GM18909 (cell line): ENCODE measurements around the gene NYAP1.

ENCODE experiments used
- ATAC-seq: cut with Tn5 transposase; IDR thresholded peaks from one replicate; pipeline ENCODE4 v1.9.1; 2021; ENCODE audit warnings: mild to moderate bottlenecking; ENCODE audit not compliant: unreplicated experiment, poor library complexity

The NYAP1 gene

GRCh38 chr7:100456562-100456961, 27.2 kb upstream of the NYAP1 start:
- ATAC-seq, result no peak

- no peak for ATAC-seq
Measured at GRCh38 chr7:100457033-100457432, 26.7 kb upstream of the NYAP1 start.

- ATAC-seq, result no peak
Measured at GRCh38 chr7:100464210-100464660, 19.5 kb upstream of the NYAP1 start, which contains the start of gene SPACDR. TSS of gene SPACDR (minus strand) at chr7:100464260. CDS start at chr7:100464025, 235 bp downstream.

- no peak for ATAC-seq
Measured at GRCh38 chr7:100464791-100465190, 18.9 kb upstream of the NYAP1 start.

DNA sequence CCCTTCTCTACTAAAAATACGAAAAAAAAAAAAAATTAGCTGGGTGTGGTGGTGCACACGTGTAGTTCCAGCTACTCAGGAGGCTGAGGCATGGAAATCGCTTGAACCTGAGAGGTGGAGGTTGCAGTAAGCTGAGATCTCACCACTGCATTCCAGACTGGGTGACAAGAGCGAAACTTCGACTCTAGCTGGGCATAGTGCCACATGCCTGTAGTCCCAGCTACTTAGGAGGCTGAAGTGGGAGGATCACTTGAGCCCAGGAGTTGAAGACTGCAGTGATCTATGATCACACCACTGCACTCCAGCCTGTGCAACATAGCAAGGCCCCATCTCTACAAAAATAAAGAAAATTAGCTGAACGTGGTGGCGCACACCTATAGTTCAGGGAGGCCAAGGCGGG, 18.4 kb upstream of the NYAP1 start:
- no peak for ATAC-seq

DNA sequence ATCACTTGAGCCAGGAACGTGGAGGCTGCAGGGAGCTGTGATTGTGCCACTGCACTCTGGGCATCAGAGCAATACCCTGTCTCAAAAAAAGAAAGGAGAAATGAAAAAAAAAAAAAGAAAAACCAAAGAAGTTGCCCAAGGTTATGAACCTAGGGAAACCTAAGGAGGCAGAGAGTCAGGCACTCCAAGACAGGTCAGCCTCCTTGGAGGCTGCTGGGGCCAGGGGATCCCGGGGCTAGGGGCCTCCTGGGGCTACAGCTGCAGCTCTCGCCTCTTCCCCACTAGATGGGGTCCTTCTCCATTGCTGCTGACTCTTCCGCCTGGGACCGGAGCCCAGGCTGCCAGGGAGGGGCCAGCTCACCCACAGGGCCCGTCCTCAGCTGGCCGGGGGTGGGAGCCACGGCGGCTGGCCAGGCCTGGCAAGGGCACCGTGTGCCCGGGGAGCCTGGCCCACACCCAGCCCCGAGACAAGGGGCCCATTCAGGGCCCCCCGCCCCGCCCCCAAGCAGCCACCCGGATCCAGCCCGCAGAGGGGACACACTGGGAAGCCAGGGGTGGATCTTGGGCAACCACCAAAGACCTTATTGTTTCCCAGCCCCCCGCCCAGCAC, 17.9 kb upstream of the NYAP1 start:
- ATAC-seq, result no peak

- no peak for ATAC-seq
Measured at GRCh38 chr7:100466653-100467605, 16.8 kb upstream of the NYAP1 start.

DNA sequence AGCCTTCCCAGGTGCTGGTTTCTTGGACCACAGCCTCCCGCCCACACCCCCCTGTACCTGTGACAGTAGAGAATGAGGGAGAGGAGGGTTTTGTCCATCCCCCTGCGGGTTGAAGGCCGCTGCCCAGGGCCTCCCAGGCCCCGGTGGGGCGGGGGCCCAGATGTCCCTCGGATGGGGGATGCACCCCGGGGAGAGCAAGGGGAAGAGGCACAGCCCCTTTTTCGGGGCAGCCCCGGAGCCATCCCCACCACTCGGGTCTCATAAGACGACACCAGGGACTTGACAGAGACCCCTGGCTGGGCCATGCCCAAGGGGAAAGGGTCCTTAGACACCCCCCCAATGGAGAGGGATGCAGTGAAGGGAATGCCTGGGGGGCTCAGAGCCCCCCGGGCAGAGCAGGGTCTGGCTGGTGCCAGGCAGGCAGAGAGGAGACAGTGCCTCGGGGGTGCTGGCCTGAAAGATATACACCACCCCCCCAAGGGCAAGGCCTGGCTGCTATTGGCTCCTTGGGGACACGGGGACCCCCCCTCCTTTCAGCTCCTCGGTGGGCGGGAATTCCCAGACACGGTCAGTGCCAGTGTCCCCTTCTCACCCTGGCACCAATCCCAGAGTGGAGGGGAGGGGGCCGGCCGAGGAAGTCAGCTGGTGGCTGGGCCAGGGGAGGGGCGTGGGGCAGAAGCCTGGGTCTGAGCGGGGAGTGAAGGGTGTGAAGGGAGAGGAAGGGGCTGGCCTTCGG, 15.9 kb upstream of the NYAP1 start:
- no peak for ATAC-seq

DNA sequence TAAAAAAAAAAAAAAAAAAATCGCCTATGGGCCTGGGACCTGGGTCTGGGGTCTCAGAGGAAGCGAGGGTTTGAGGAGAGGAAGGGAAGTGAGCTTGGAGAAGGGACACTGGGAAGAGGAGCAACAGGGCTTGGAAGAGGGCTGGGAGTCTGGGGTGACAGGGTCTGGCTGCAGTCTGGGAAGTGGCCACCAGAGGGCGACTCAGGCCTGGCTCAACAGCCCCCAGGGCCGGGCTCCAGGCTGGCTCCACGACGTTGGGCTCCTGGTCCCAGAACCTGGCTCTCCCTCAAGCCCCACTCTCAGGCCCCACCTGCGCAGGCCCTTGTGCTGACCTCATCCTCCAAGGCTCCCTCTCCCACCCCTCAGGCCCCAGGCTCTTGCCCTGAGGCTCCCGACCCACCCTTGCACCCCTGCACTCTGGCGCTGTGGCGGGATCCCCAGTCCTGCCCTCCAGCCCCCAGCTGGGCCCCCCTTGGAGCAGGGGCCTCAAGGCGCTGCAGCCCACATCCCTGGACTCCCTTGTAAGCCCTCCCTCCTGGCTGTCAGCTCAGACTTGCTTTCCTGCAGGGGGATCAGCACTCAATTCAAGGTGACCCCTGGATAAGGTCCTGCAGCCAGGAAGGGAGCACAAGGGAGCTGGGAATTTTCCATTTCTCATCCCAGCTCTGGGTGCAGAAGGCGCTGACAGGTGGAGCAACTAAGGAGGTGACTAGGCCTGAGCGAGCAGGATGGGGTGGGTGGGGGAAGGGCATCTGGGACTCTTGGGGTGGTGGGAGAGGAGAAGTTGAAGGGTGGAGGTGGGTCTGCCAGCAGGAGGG, 14.3 kb upstream of the NYAP1 start:
- ATAC-seq, result peak; percentile 65

DNA sequence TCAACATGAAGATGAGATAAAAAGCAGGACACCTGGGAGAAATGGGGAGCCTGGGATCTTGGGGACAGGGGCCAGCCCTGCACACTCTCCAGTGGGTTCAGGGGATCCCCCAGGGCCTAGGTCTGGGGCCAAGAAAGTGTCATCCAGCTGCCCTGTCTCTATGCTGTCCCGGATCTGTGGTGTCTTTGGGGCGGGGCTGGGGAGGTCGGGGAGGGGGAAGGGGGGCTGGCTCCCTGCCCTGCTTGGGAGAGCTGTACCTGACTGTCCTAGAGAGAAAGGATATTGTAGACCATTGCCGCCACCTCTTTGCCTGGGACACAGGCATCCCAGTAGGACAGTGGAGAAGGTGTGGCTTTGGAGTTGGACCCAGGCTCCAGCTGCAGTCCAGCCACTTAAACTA, 12.7 kb upstream of the NYAP1 start:
- ATAC-seq, result no peak

- no peak for ATAC-seq
Measured at GRCh38 chr7:100472121-100472851, 11.4 kb upstream of the NYAP1 start.

GRCh38 chr7:100472854-100473499, 10.8 kb upstream of the NYAP1 start:
- no peak for ATAC-seq

GRCh38 chr7:100475549-100475948, 8.2 kb upstream of the NYAP1 start:
- ATAC-seq, result no peak

DNA sequence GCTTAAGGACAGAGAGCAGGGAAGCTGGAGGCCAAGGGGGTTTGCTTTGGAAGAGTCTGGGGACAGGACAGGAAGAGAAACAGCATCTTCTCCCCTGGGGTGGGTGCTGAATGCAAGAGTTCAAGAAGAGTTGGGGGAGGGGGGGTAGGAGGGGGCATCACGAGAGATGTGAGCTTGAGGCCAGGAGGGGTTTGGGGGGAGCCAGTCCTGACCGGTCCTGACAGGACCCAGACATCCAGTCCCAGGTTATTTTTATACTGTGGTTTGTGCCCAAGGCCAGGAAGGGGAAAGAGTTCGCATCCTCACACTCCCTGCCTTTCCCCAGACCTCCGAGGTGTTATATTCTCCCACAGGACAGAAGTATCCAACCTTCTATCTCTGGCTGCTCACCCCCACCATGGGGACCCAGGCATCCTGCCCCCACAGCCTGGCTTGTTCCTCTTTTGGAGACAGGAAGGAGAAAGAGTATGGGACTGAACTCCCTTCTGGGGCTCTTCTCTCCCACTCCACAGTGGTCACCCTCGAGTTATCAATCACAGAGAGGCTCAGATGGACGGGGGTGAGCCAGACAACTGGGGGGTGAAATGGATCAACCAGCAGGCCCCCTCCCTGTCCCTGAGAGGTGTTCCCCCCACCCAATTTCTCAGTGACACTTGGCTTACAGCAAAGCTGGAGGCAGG, 7.5 kb upstream of the NYAP1 start:
- no peak for ATAC-seq

DNA sequence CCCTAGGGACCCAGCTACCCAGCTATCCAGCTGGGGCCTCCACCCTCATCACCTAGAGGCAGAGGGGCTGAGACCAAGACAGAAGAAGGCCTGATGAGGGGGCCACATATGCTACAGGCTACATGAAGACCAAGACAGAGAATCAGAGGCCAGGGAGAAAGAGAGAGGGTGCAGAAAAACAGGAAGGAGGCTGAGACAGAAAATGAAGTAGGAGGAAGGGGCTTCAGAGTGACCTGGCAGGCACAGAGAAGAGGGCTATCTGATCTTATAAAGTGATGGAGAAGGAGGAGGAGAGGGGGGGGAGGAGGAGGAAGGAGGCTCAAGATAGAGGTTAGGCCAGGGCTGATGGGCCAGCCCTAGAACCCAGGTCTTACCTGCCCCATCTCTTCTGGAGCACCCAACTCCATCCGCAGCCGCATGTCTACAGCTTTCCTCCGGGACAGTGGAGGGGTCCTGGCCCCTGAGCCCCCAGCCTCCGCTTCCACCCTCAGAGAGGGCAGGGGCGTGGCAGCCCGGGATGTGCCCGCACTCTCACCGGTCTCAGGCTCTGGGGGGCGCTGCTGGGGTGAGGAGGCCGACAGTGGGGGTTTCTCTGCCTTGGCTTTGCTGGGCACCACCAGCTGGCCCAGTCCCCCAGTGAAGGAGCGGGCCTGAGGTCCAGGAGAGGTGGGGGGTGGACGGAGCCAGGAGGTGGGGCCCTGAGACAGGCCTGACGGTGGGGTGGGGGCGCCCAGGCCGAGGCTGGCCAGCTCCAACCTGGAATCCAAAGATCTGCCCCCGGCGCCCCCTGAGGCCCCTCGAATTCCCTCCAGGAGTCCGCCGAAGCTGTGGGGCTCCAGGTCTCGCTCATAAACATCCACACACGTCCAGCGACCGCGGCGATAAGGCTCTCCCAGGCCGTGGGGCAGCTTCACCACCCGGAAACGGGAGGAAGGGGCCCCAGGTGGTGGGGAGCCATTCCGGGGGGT, 6.5 kb upstream of the NYAP1 start:
- no peak for ATAC-seq

DNA sequence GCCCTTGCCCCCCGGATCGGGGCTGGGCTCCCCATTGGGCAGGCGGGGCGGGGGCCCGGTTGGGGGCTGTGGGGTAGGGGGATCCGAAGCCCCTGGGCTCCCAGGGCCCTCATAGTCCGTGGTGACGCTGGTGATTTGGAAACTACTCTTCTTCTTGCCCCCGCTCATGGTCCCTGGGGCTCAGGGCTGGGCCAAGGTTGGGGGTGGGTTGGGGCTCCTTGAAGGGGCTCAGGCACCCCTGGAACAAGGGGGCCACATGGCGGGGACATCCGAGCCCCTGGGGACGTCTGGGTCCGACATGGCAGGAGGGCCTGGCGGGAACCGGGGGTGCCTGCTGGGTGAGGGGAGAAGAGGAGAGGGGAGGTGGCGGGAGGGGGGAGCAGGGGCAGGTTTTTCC, 5.9 kb upstream of the NYAP1 start:
- no peak for ATAC-seq

GRCh38 chr7:100478958-100479660, 4.6 kb upstream of the NYAP1 start, which contains the start of gene TSC22D4:
TSS of gene TSC22D4 (minus strand) at chr7:100479214. CDS start at chr7:100478038, 1,176 bp downstream.
- peak; percentile 64 for ATAC-seq
